GM23338 (cell line): ENCODE results near the gene OR51S1.

Source experiments
- CREB1 ChIP-seq: fragments of 250-450 bp; sonication (Bioruptor Pico); IDR thresholded peaks from 2 replicates; pipeline ENCODE4 v1.5.0; 2020; ENCODE audit warnings: low read depth, mild to moderate bottlenecking, moderate library complexity
- CTCF ChIP-seq, 2 experiments: fragments of 200-600 bp in 1 of 2; sonication (generic) in 1 of 2; conservative IDR thresholded peaks; 2 replicates each; pipeline versions ENCODE4 v1.5.1 to v1.6.1; 2016 to 2017; ENCODE audit warnings: antibody characterized with exemption in 2 of 2, low read depth in 2 of 2, mild to moderate bottlenecking in 2 of 2, moderate library complexity in 1 of 2
- ETS1 ChIP-seq: IDR thresholded peaks from 2 replicates; pipeline ENCODE4 v1.6.1; 2016; ENCODE audit warnings: antibody characterized with exemption
- EZH2 ChIP-seq: fragments of 200-600 bp; sonication (generic); IDR thresholded peaks from one replicate; pipeline ENCODE4 v1.8.0; 2017; ENCODE audit warnings: antibody characterized with exemption, mild to moderate bottlenecking, low read depth; ENCODE audit not compliant: unreplicated experiment
- EZH2phosphoT487 ChIP-seq: fragments of 200-600 bp; sonication (generic); IDR thresholded peaks from one replicate; pipeline ENCODE4 v1.8.1; 2018; ENCODE audit warnings: antibody characterized with exemption; ENCODE audit not compliant: unreplicated experiment
- POLR2AphosphoS5 ChIP-seq: IDR thresholded peaks from 2 replicates; pipeline ENCODE4 v1.6.1; 2016; ENCODE audit warnings: antibody characterized with exemption, low read depth
- REST ChIP-seq: IDR thresholded peaks from one replicate; pipeline ENCODE4 v1.6.1; 2018; ENCODE audit warnings: antibody characterized with exemption; ENCODE audit not compliant: unreplicated experiment
- ZNF114 ChIP-seq: fragments of 250-450 bp; sonication (Bioruptor Pico); IDR thresholded peaks from 2 replicates; pipeline ENCODE4 v1.5.0; 2020; ENCODE audit warnings: mild to moderate bottlenecking, moderate library complexity
- ZNF331 ChIP-seq: fragments of 250-450 bp; sonication (Bioruptor Pico); IDR thresholded peaks from 2 replicates; pipeline ENCODE4 v1.5.0; 2020; ENCODE audit warnings: low read depth, mild to moderate bottlenecking, moderate library complexity
- ZNF462 ChIP-seq: fragments of 250-450 bp; sonication (Bioruptor Pico); IDR thresholded peaks from 2 replicates; pipeline ENCODE4 v1.5.0; 2020; ENCODE audit warnings: mild to moderate bottlenecking, moderate library complexity

- TF ChIP-seq CTCF (conservative IDR thresholded peaks at IDR 0.05; ENCODE audit: low read depth in 2 of 2) (no peak), ZNF114 (CRISPR knock-in tag) (no peak), EZH2phosphoT487 (no peak), EZH2 (no peak), REST (no peak), ETS1 (no peak), ZNF331 (CRISPR knock-in tag) (no peak), POLR2AphosphoS5 (no peak), CREB1 (CRISPR knock-in tag) (no peak), ZNF462 (CRISPR knock-in tag) (no peak)
Observed at GRCh38 chr11:4887591-4887990, 38.6 kb upstream of the OR51S1 start.
